HG03280 (cell line): ENCODE data around the gene PCBD1.

Experiments
- ATAC-seq: cut with Tn5 transposase; IDR thresholded peaks from one replicate; pipeline ENCODE4 v1.9.1; 2021; ENCODE audit warnings: mild to moderate bottlenecking, moderate library complexity; ENCODE audit not compliant: unreplicated experiment

Gene PCBD1

GRCh38 chr10:70838270-70838805 lies 50.0 kb downstream of the PCBD1 start:
- ATAC-seq: no peak

GRCh38 chr10:70837660-70838059 lies 50.7 kb downstream of the PCBD1 start:
- no peak for ATAC-seq

GRCh38 chr10:70836319-70836718 lies 52.0 kb downstream of the PCBD1 start:
- ATAC-seq: no peak

GRCh38 chr10:70834441-70835151 lies 53.8 kb downstream of the PCBD1 start:
- ATAC-seq: no peak

GRCh38 chr10:70834021-70834420 lies 54.3 kb downstream of the PCBD1 start:
- ATAC-seq: no peak

- no peak for ATAC-seq
These were observed 54.8 kb downstream of the PCBD1 start for GRCh38 chr10:70833601-70834000.
